Activated CD4-positive, alpha-beta T cell treated with anti-CD3 and anti-CD28 coated beads, Interleukin-2, amount 50 U/mL, for 1 hour (primary cell): ENCODE results near the gene SDCCAG8.

Experiments
- DNase-seq: peaks from one replicate; pipeline ENCODE4 v3.0.0-alpha.2; 2020

SDCCAG8 gene

GRCh38 chr1:243465738-243466137, 209.9 kb downstream of the SDCCAG8 start:
- DNase-seq: no peak

GRCh38 chr1:243469497-243469896, 213.7 kb downstream of the SDCCAG8 start:
- no peak for DNase-seq

GRCh38 chr1:243470502-243470901, 214.7 kb downstream of the SDCCAG8 start:
- DNase-seq: no peak

GRCh38 chr1:243471026-243471685, 215.3 kb downstream of the SDCCAG8 start:
- no peak for DNase-seq

GRCh38 chr1:243471754-243472745, 216.2 kb downstream of the SDCCAG8 start:
- DNase-seq: no peak

DNA sequence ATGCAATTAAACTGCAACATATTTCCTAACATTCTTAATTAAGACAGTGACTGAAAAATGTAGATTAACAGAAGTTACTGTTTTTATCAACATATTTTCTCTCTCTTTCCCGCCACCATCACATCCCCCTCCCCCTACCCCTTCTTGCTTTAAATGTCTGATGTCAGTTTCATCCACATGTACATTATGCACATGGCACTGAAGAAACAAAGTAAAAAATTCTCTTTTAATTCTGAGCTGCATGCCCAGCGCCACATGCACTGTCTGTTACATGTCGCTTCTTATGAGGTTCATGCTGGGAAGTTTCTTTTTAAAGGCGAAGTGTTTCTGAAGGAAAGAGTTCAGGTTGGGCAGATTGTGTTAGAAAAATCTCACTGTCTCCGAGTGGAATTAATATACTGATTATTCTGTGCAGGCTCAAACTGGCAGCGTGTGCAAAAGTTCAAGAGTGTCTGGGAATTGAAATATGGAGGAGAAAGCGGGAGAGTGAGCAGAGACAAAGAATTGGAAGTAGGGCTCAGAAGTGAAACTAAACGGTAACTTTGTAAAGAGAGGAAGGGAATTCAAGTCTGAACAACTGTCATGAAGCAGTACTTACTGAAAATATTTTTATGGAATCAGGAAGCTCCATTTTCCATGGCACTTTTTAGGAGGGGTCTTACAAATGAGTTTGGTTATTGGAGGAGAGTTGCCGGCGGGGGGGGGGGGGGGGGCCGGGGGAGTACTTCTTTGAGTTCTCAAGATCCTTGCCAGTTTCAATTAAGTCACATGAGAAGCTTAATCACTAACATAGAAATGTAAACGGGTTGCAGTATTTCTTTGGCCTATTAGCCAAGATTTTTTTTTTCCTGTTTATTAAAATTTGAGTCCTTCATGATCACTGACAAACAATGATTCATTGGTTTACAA, 217.6 kb downstream of the SDCCAG8 start:
- no peak for DNase-seq

DNA sequence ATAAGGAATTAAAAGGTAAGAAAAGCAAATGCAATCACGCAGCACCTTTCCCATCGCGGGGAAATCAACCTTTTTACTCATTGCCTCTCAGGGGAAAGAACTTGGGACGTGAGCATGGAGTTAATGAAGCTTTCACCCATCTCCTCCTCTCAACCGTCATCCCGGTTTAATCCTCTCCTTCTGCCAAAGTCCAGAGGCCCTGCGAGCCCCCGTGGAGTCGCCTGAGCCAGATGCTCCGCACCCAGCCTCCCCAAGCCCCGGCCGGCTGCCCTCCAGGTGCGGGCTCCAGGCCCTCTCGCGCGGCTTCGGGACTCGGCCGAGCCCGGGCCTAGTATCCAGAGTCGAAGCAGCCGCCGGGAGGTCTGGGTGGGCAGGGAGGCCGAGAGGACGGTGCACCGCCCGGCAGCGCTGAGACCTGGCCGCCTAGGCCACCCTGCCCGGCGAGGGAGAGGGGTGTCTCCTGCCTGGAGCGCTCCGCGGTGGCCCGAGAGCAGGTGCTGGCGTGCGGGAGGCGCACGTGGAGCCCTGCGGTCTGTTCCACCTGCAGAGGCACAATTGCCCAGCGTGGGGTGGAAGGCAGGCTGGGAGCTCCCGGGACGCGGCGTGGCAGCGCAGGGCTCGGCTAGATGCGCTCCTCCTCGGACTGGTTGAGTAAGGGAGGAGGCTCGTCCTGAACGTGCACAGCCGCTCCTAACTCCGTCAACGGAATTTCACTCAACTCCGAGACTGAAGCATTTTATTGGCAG, 218.5 kb downstream of the SDCCAG8 start:
- DNase-seq: no peak

- DNase-seq: no peak
Observed at GRCh38 chr1:243474906-243475305, 219.1 kb downstream of the SDCCAG8 start.

DNA sequence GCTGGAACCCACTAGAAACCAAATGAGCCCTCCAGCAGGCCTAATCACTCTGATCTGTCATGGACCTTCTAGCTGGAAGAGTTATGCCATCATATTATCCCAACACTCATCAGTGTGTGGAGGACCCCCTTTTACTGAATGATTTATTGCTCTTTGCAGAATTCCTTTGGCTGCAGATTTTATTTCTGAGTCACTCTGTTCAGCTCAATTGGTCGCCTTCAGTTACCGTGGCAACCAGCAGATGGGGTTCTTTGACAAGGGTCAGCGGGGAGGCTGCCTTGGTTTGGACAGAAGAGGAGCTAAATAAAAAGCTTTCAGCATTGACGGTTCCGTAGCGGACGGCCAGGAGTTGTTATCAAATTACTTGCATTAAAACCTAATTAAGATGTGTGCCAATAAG, 220.1 kb downstream of the SDCCAG8 start:
- DNase-seq: no peak

DNA sequence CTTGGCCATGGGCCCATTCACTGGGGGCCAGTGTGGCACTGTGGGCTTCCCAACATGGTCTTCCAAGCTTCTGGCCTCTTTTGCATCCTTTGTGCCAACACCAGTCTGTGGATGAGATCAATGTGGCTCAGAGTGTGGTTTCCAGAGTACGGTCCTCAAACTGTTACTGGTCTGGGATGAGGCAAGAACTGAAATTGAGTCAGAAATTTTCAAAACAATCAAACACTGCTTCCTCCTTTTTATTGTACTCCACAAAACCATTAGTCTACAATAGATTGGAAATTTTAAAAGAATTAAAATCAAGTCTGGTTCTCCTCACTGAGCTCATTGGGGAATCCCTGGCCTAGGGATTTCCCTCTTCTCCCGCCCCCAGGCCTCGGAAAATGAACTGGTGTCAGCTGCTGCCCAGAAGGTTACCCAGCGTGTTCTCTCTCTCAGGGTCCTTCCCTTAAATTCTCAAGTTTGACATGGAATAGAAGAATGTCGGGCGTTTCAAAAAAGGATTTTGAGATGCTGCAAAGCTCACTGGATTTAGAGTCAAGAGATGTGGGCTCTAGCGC, 222.0 kb downstream of the SDCCAG8 start:
- no peak for DNase-seq

DNA sequence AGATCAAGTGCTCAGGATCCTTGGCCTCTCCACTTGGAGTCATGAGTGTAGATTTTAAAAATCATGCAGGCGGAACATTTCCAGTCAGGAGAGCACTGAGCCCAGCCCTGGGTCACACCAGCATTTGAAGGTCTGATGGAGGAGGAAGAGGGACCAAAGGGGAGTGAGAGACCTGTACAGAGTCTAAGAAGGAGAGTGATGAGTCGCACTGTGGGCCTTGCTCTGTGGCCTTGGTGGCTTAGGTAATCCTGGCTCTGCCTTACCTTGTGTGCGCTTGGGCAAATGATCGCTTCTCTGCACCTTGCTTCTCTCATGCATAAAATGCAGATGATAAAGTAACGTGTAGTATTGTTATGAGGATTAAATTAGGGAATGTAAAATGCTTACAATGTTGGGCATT, 225.3 kb downstream of the SDCCAG8 start:
- DNase-seq: no peak

DNA sequence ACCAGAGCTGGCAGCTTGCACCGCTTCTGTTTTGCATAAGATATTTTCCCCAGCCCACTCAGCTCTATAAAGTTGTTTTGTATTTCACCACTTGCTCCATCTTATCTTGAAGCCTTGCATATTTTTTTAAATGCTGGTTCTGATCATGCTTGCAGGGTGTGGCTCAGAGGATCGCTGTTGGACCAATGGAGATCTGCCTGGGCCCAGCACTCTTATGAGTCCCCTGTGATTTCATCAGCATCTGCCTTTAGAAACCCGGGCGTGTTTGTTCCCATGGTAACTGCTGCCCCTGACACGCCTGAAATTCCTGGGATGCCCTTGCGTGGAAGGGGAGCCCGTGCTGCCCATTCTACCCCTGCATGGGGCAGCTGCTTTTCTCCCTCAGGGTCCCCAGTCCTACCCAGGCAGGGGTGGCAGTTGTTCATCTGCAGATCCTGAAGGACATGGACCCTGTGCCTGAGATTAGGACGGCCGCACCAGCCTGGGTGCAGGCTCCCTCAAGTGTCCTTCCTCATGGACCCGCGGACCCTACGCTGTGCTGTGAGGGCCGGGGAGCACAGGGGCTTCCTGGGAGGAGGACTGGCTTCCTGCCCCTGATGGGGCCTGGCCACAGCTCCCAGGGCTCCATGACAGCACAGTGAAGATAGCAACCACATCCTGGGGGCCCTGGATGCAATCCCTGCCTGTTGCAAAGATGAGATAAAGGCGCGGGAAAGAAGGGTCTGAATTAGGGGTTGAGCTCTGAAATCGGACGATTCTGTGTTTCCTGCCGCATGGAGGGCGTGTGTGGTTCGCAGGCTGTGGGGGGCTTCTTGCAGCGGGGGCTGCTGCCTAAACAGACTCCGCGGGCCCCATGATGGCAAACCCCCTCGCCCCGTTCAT, 226.5 kb downstream of the SDCCAG8 start:
- no peak for DNase-seq

DNA sequence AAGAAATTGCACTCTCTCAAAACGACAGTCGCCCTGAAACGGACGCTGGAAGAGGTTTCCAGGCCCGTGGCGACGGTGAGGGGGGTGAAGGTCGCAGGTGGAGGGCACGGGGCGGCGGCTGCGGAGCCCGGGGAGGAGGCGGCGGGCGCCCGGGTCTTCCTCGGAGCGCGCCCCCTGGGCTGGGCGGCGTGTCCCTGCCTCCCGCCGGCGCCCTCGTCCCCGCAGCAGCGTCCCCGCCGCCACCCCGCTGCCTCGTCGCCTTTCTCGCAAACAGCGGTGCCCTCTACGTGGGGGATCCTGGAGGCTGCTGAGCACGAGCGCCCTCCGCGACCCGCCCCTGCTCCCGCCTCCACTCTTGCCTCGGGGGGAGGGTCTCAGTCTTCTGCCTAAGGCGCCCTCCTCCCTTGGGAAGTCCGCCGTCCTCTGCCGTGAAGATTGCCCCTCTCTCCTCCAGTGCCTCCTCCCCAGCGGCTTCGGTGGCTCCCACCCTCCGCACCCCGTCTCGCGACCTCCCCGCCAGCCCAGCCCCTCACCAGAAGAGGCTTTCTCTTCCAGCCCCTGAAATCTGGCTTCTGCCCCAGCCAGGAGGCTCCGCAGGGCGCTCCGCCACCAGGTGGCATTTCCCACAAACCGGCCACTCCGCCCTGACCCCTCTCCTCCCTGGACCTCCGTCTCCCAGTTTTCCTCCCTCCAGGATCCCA, 227.4 kb downstream of the SDCCAG8 start:
- no peak for DNase-seq

DNA sequence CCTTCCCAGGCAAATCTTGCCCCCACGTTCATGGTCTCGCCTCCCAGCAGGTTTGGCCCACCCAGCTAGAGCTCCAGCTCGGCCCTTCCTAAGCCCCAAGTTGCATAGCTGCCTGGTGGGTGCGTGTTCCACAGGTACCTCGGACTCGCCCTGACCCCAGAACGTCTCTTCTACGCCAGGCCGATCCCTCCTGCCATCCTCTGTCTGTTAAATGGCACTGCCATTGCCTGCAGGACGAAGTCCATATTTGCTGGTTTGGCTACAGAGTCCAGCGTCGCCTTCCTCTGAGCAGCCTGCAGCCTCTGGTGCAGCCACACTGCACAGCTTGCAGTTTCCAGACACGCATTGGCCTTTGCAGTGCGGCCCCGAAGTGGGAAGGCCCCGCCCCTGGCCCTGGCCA, 228.1 kb downstream of the SDCCAG8 start:
- DNase-seq: no peak

DNA sequence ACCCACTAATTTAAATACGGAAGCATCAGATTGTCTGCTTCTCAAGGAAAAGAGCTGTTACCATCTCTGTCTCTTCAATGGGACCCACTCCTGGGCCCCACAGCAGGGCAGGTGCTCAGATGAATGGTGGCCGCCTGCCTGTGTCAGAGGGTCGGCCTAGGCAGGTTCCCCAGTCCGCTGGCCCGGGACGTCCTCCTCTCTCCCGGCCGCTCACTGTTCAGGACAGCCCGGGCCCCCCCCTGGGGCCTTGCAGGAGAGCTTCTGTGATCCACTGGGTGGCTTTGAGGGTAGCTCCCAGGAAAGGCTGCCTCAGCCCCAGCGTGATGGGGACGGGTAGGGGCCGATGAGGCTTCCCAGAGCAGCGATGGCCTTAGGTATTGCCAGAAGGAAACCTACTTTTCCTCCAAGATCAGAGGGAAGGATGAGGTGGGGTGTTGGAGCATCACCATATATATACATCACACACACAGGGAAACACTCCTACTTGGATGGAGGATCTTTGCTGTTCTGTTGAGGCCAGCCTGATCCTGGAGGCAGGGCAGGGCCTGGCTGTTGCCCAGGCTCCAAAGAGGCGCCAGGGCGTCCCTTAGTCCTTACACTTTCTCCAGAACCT, 231.3 kb downstream of the SDCCAG8 start:
- DNase-seq: no peak

DNA sequence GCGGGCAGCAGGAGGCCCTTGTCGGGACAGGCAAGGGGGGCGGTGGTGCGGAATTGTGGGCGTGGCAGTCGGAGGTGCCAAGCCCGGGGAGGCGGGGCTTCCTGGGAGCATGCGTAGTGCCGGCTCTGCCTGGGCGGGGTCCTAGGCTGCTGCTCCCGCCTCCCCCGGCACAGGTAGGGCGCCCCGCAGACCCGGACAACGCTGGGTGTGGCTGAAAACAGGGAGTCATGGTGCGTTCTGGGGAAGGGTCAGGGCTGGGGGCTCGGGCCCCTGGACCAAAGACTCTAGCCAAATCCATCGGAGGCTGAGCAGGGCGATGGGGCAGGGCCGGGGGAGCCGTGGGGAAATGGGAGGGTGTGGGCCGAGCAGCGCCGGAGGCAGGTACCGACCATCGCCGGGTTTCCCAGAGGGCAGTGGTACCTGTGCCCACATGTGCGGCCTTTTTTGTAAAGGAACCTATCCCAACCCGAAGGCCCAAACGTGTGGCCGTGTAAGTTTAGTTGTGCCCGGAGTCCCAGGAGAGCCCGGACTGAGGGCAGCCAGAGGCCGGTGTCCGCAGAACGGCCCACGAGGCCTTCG, 231.9 kb downstream of the SDCCAG8 start:
- no peak for DNase-seq

GRCh38 chr1:243488459-243489157, 232.8 kb downstream of the SDCCAG8 start:
- DNase-seq: no peak

DNA sequence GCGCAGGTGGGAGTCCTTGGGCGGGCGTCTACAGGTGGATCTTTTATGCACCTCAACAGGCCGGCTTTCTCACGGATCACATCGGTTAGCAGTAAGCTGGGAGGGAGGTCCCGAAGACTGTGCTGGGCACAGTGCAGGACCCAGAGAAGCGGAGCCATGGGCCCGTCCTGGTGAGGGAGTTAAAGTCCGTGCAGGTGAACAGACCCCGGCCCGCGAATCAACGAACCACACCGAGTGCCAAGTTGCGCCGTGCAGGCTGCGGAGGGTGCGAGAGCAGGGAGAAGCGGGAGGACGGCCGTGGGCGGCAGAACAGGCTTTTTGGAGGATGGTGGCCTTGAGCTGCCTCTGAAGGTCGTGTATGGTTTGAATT, 233.3 kb downstream of the SDCCAG8 start:
- DNase-seq: no peak
